ENCODE results near the gene MFSD6.
"Not testable (repeated sequence)": the region's sequence is repeated elsewhere in the genome, so short reads cannot be mapped to it uniquely, and the experiment has no call there.

Gene MFSD6

GRCh38 chr2:190459881-190460280 lies 51.7 kb downstream of the MFSD6 start:
- no peak overlapping the region for H3K4me3 ChIP-seq (ENCODE audit: low read length)
- no peak for DNase-seq (ENCODE audit: low read depth)
- TF ChIP-seq, protein P1, sequence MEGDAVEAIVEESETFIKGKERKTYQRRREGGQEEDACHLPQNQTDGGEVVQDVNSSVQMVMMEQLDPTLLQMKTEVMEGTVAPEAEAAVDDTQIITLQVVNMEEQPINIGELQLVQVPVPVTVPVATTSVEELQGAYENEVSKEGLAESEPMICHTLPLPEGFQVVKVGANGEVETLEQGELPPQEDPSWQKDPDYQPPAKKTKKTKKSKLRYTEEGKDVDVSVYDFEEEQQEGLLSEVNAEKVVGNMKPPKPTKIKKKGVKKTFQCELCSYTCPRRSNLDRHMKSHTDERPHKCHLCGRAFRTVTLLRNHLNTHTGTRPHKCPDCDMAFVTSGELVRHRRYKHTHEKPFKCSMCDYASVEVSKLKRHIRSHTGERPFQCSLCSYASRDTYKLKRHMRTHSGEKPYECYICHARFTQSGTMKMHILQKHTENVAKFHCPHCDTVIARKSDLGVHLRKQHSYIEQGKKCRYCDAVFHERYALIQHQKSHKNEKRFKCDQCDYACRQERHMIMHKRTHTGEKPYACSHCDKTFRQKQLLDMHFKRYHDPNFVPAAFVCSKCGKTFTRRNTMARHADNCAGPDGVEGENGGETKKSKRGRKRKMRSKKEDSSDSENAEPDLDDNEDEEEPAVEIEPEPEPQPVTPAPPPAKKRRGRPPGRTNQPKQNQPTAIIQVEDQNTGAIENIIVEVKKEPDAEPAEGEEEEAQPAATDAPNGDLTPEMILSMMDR (IDR thresholded peaks at IDR 0.05; ENCODE audit: insufficient read depth, low read depth, low read length, missing control alignments) = no peak

DNA sequence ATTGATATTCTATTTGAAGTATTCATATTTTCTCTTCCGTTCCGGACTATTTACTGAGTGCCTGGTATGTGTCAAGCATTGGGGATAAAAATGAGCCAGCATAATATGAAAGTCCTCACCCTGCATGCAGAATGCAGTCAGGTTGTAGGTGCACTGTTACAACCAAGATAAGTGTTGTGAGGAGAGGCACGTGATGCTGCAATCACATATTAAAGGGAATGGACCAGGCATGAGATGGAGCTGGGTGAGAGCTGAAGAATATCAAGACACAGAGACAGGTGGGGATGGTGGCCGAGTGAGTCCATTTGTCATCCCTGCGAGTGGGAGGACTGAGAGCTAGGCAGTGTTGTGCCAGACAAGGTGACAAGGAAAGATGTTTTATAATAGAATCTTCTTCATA lies 52.3 kb downstream of the MFSD6 start:
- TF ChIP-seq, protein P1 (IDR thresholded peaks at IDR 0.05; ENCODE audit: insufficient read depth, low read depth, low read length, missing control alignments) = no peak
- no peak for DNase-seq (ENCODE audit: low read depth)
- no peak overlapping the region for H3K4me3 ChIP-seq (ENCODE audit: low read length)

- no peak for DNase-seq (ENCODE audit: low read depth)
- H3K4me3 ChIP-seq (ENCODE audit: low read length) = no peak overlapping the region
- TF ChIP-seq, protein P1 (IDR thresholded peaks at IDR 0.05; ENCODE audit: insufficient read depth, low read depth, low read length, missing control alignments) = no peak
Observed at GRCh38 chr2:190462181-190462580, 54.0 kb downstream of the MFSD6 start.

- no peak overlapping the region for H3K4me3 ChIP-seq (ENCODE audit: low read length)
- TF ChIP-seq, protein P1 (IDR thresholded peaks at IDR 0.05; ENCODE audit: insufficient read depth, low read depth, low read length, missing control alignments) = no peak
- no peak for DNase-seq (ENCODE audit: low read depth)
Observed at GRCh38 chr2:190462611-190463010, 54.5 kb downstream of the MFSD6 start.

DNA sequence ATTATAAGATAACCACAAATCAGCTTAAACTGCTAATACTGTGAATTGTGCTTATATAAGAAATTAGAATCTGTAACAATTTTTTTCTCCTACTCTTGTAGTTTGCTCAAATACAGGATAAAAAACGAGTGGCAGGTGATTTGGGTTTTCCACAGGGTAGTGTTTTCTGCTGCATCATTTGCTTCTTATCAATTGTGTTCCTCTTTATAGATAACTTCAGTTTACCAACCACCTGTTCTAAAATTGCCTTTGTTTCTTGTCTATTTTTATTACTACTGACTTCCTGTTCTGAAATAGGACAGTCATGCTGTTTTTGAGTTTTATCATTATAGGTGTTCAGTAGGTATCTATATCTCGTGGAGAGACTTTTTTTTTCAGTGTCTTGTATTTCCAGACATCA lies 56.9 kb downstream of the MFSD6 start:
- TF ChIP-seq, protein P1 (IDR thresholded peaks at IDR 0.05; ENCODE audit: insufficient read depth, low read depth, low read length, missing control alignments) = no peak

GRCh38 chr2:190466819-190467446 lies 58.8 kb downstream of the MFSD6 start:
- DNase-seq (ENCODE audit: low read depth) = no peak
- TF ChIP-seq, protein P1 (IDR thresholded peaks at IDR 0.05; ENCODE audit: insufficient read depth, low read depth, low read length, missing control alignments) = no peak

More for the DNA sequence above, 56.9 kb downstream of the MFSD6 start:
- no peak overlapping the region for H3K4me3 ChIP-seq (ENCODE audit: low read length)
- DNase-seq (ENCODE audit: low read depth) = no peak

DNA sequence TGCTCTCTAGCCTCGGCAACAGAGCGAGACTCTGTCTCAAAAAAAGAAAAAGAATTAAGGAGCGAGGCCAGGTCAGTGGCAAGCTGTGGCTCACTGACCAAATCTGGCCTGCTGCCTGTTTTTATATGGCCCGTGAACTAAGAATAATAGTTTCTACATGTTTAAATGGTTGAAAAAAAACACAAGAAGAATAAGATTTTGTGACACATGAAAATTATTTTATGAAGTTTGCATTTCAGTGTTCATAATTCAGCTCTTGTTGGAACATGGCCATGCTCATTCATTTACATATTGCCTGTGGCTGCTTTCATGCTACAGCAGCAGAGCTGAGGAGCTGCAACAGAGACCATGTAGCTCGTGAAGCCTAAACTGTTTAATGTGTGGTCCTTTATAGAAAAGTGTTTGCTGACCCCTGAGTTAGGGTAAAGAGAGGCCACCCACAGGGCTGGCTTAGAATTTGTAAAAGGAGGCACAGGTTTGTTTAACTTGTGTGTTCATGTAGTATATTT lies 59.5 kb downstream of the MFSD6 start:
- TF ChIP-seq, protein P1 (IDR thresholded peaks at IDR 0.05; ENCODE audit: insufficient read depth, low read depth, low read length, missing control alignments) = no peak
- H3K4me3 ChIP-seq (ENCODE audit: low read length) = no peak overlapping the region
- DNase-seq (ENCODE audit: low read depth) = peak; percentile 25

More at GRCh38 chr2:190466819-190467446, 58.8 kb downstream of the MFSD6 start:
- no peak overlapping the region for H3K4me3 ChIP-seq (ENCODE audit: low read length)

GRCh38 chr2:190468354-190468753 lies 60.2 kb downstream of the MFSD6 start:
- H3K4me3 ChIP-seq (ENCODE audit: low read length); DNase-seq (ENCODE audit: low read depth): not testable (repeated sequence)

Data from epithelial cell of esophagus (primary cell).